ENCODE data around the gene SOX13. TPM values are rescaled to one million over a fixed set of nuclear protein-coding genes. Genes with fewer than 3 reads are reported as not detected.
A peak's percentile ranks its signal among the peaks of the same experiment; 100 is the strongest.

The SOX13 gene
- total RNA-seq, 1 experiment from 2014 or later: 171 TPM

- TF ChIP-seq IRF1 (CRISPR knock-in tag; IDR thresholded peaks at IDR 0.05) (no peak), PREB (CRISPR knock-in tag; IDR thresholded peaks at IDR 0.05; ENCODE audit: borderline replicate concordance) (no peak), ZBTB21 (CRISPR knock-in tag; IDR thresholded peaks at IDR 0.05; ENCODE audit: borderline replicate concordance) (0 out of 2 replicates have a peak, but pooled peaks have one; percentile 50), MAX (CRISPR knock-in tag; IDR thresholded peaks at IDR 0.05) (no peak), E2F1 (CRISPR knock-in tag; IDR thresholded peaks at IDR 0.05) (peak; percentile 55; the same call in 1 of the 2 replicates), CTCF (IDR thresholded peaks at IDR 0.05) (no peak), EMX1 (CRISPR knock-in tag; IDR thresholded peaks at IDR 0.05) (no peak), JAZF1 (CRISPR knock-in tag; IDR thresholded peaks at IDR 0.05) (no peak), MLX (CRISPR knock-in tag; IDR thresholded peaks at IDR 0.05) (no peak), HMGXB4 (CRISPR knock-in tag; IDR thresholded peaks at IDR 0.05) (peak; percentile 88), CREM (CRISPR knock-in tag; IDR thresholded peaks at IDR 0.05) (0 out of 2 replicates have a peak, but pooled peaks have one; percentile 61), IRF2 (CRISPR knock-in tag; IDR thresholded peaks at IDR 0.05; ENCODE audit: borderline replicate concordance, low read depth) (no peak), ESRRA (CRISPR knock-in tag; IDR thresholded peaks at IDR 0.05; ENCODE audit: borderline replicate concordance) (peak; percentile 62; the same call in 1 of the 2 replicates), SMAD4 (CRISPR knock-in tag; IDR thresholded peaks at IDR 0.05) (no peak), NFYB (CRISPR knock-in tag; conservative IDR thresholded peaks at IDR 0.05; ENCODE audit: low read depth) (no peak), ZNF219 (CRISPR knock-in tag; IDR thresholded peaks at IDR 0.05; ENCODE audit: borderline replicate concordance) (no peak), ARID4B (CRISPR knock-in tag; IDR thresholded peaks at IDR 0.05; ENCODE audit: borderline replicate concordance) (peak; percentile 85)
These were observed at the start of gene SOX13 (continued) for GRCh38 chr1:204072931-204073836.

Data from WTC11 (cell line).